Measurements from ENCODE around the gene MAK. TPM values are rescaled to one million over a fixed set of nuclear protein-coding genes. Genes with fewer than 3 reads are reported as not detected.
A peak's percentile ranks its signal among the peaks of the same experiment; 100 is the strongest.
"Not testable (repeated sequence)": the region's sequence is repeated elsewhere in the genome, so short reads cannot be mapped to it uniquely, and the experiment has no call there.

MAK gene, protein sequence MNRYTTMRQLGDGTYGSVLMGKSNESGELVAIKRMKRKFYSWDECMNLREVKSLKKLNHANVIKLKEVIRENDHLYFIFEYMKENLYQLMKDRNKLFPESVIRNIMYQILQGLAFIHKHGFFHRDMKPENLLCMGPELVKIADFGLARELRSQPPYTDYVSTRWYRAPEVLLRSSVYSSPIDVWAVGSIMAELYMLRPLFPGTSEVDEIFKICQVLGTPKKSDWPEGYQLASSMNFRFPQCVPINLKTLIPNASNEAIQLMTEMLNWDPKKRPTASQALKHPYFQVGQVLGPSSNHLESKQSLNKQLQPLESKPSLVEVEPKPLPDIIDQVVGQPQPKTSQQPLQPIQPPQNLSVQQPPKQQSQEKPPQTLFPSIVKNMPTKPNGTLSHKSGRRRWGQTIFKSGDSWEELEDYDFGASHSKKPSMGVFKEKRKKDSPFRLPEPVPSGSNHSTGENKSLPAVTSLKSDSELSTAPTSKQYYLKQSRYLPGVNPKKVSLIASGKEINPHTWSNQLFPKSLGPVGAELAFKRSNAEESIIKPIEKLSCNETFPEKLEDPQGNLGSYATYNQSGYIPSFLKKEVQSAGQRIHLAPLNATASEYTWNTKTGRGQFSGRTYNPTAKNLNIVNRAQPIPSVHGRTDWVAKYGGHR
- total RNA-seq (under 1 TPM; 0.09 to 0.17 TPM), polyA plus RNA-seq (under 1 TPM; 0.02 to 0.26 TPM)

DNA sequence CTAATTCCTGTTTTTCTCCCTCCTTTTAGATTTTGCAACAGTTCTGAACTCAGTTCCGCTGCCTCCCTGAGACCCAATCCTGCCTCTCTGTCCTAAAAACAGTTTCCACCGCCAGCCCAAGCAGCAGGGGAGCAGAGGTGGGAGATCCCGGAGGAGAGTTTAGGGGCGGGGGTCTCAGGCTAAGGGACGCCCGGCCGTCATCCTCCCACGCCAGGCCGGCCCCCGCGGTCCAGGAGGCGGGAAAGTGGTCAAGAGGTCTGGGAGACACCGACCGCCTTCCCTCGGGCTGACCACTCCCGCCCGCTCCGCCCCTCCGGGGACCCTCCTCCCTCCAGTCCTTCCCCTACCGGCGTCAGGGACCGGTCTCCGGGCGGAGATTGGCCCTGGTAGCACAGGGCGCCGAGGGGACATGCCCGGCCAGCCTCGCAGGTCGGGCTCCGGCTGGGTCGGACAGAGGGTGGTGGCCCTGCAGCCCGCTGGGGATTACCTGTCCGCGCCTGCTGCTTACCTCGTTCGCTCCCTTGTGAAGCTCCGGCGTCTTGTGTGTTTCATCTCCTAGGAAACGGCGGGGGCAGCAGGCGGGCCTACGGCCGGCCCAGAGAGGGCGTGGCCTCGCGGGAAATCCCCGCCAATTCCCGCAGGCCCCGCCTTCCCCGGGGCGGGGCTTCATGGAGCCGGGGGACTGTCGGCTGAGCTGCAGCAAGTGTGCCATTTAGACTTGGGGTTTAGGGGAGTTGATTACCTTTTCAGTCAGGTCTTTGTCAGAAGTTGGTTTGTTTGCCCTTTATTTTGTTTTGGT, at the start of gene MAK:
Gene MAK, minus strand, starts transcription at position 545 of the 799 bp plus-strand sequence. CDS start 7,891 bp downstream, outside the sequence.
- no peaks in the 10 kb centered on the region for H3K27me3 ChIP-seq (ENCODE audit: control insufficient read depth in 4 of 4, insufficient read depth in 4 of 4, low read length in 3 of 4)
- H3K4me3 ChIP-seq (ENCODE audit: low read depth in 1 of 3, low read length in 3 of 3): peak within 1 kb of the TSS; percentile 41 to 77 (median 59)
- H3K9me3 ChIP-seq (ENCODE audit: control insufficient read depth in 4 of 4, low read length in 3 of 4): no peaks in the 10 kb centered on the region
- H3K36me3 ChIP-seq (ENCODE audit: control insufficient read depth in 4 of 4, insufficient read depth in 3 of 4, low read depth in 1 of 4, low read length in 3 of 4): no peaks in the 10 kb centered on the region
- peaks cover 0 to 18% (median 7%) of the 10 kb centered on the region in 4 donors for H3K4me1 ChIP-seq (ENCODE audit: control insufficient read depth in 4 of 4, insufficient read depth in 4 of 4, low read length in 3 of 4)
- peak; percentile 93 for DNase-seq (ENCODE audit: low spot score)
- peak within 1 kb of the TSS; percentile 24 to 79 for H3K27ac ChIP-seq (ENCODE audit: low read depth in 1 of 2, low read length in 2 of 2)
- TF ChIP-seq NR2F2 (IDR thresholded peaks at IDR 0.05) (no peak), YY1 (IDR thresholded peaks at IDR 0.05) (peak; percentile 59), SP1 (IDR thresholded peaks at IDR 0.05) (peak; percentile 49), RXRA (IDR thresholded peaks at IDR 0.05) (peak in 1 of 2 donors; percentile 36), RAD21 (IDR thresholded peaks at IDR 0.05) (no peak)
- WGBS: under 1% methylated on average over 53 of the region's 53 CpGs
- peak within 1 kb of the TSS; percentile 23 to 69 for H3K9ac ChIP-seq (ENCODE audit: low read depth in 1 of 2, low read length in 2 of 2)

DNA sequence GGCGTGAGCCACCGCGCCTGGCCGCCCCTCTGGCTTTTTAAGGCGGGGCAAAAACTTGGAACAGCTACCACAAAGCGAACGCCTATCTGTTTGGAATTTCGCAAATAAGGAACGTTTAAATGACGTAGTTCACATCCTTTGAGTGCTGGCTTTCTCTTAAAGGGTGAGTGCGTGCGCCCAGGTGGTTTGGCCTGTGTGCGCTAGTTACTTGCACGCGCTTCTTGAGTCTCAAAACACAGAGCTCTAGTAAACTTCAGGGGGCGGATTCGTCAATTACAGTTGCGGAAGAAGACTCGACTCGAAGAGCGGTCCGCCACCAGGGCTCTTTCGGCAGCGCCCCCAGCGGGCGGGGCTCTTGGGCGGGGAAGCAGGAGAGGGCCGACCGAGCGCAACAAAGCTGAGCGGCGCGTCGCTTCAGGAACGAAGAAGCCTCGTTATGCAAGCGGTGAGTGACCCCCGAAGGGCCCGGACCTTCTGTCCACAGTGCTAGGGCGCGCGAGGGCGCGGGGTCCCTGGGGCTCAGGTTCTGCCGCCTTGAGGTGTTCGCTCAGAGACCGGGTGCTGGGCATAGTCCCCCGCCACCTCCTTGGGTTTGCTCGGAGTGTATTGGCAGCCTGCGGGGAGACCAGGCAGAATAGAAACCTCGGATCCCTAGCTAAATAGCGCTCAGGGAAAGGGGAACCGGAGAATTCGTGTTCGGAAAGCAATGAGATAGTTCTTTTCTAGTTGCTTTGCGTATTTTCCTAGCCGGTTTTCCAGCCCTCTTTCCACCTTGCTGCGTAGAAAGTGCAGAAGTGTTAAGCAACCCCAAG, 48.6 kb upstream of the MAK start, which contains the start of gene SYCP2L:
Gene SYCP2L, plus strand, starts transcription at position 362 of the 812 bp plus-strand sequence. Its CDS starts 75 bp downstream, at position 437.
- H3K4me3 ChIP-seq (ENCODE audit: low read depth in 1 of 3, low read length in 3 of 3): peak within 1 kb of the TSS in 2 of 3 donors; percentile 25 to 35
- H3K27ac ChIP-seq (ENCODE audit: low read depth in 1 of 2, low read length in 2 of 2): no peak within 1 kb of the TSS
- WGBS: 5% methylated on average over 58 of the region's 58 CpGs
- no peak for TF ChIP-seq EGR1 (IDR thresholded peaks at IDR 0.05; ENCODE audit: low read depth in 2 of 2)
- TF ChIP-seq RAD21 (IDR thresholded peaks at IDR 0.05): no peak
- no peak for TF ChIP-seq HNF4A (conservative IDR thresholded peaks at IDR 0.05)
- TF ChIP-seq JUND (IDR thresholded peaks at IDR 0.05): no peak
- TF ChIP-seq FOXA1 (IDR thresholded peaks at IDR 0.05): no peak
- TF ChIP-seq GABPA (IDR thresholded peaks at IDR 0.05 in 1 of 2, conservative IDR thresholded peaks at IDR 0.05 in 1 of 2): no peak
- TF ChIP-seq, protein P1, sequence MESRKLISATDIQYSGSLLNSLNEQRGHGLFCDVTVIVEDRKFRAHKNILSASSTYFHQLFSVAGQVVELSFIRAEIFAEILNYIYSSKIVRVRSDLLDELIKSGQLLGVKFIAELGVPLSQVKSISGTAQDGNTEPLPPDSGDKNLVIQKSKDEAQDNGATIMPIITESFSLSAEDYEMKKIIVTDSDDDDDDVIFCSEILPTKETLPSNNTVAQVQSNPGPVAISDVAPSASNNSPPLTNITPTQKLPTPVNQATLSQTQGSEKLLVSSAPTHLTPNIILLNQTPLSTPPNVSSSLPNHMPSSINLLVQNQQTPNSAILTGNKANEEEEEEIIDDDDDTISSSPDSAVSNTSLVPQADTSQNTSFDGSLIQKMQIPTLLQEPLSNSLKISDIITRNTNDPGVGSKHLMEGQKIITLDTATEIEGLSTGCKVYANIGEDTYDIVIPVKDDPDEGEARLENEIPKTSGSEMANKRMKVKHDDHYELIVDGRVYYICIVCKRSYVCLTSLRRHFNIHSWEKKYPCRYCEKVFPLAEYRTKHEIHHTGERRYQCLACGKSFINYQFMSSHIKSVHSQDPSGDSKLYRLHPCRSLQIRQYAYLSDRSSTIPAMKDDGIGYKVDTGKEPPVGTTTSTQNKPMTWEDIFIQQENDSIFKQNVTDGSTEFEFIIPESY (IDR thresholded peaks at IDR 0.05): no peak
- TF ChIP-seq SP1 (IDR thresholded peaks at IDR 0.05): no peak
- TF ChIP-seq, protein P2, sequence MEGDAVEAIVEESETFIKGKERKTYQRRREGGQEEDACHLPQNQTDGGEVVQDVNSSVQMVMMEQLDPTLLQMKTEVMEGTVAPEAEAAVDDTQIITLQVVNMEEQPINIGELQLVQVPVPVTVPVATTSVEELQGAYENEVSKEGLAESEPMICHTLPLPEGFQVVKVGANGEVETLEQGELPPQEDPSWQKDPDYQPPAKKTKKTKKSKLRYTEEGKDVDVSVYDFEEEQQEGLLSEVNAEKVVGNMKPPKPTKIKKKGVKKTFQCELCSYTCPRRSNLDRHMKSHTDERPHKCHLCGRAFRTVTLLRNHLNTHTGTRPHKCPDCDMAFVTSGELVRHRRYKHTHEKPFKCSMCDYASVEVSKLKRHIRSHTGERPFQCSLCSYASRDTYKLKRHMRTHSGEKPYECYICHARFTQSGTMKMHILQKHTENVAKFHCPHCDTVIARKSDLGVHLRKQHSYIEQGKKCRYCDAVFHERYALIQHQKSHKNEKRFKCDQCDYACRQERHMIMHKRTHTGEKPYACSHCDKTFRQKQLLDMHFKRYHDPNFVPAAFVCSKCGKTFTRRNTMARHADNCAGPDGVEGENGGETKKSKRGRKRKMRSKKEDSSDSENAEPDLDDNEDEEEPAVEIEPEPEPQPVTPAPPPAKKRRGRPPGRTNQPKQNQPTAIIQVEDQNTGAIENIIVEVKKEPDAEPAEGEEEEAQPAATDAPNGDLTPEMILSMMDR (IDR thresholded peaks at IDR 0.05; ENCODE audit: low read depth, low read length, missing input control): no peak
- TF ChIP-seq YY1 (IDR thresholded peaks at IDR 0.05): no peak
- TF ChIP-seq NR2F2 (IDR thresholded peaks at IDR 0.05): no peak
- TF ChIP-seq, protein P3, sequence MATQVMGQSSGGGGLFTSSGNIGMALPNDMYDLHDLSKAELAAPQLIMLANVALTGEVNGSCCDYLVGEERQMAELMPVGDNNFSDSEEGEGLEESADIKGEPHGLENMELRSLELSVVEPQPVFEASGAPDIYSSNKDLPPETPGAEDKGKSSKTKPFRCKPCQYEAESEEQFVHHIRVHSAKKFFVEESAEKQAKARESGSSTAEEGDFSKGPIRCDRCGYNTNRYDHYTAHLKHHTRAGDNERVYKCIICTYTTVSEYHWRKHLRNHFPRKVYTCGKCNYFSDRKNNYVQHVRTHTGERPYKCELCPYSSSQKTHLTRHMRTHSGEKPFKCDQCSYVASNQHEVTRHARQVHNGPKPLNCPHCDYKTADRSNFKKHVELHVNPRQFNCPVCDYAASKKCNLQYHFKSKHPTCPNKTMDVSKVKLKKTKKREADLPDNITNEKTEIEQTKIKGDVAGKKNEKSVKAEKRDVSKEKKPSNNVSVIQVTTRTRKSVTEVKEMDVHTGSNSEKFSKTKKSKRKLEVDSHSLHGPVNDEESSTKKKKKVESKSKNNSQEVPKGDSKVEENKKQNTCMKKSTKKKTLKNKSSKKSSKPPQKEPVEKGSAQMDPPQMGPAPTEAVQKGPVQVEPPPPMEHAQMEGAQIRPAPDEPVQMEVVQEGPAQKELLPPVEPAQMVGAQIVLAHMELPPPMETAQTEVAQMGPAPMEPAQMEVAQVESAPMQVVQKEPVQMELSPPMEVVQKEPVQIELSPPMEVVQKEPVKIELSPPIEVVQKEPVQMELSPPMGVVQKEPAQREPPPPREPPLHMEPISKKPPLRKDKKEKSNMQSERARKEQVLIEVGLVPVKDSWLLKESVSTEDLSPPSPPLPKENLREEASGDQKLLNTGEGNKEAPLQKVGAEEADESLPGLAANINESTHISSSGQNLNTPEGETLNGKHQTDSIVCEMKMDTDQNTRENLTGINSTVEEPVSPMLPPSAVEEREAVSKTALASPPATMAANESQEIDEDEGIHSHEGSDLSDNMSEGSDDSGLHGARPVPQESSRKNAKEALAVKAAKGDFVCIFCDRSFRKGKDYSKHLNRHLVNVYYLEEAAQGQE (IDR thresholded peaks at IDR 0.05): no peak
- no peak for TF ChIP-seq RXRA (IDR thresholded peaks at IDR 0.05)
- H3K9ac ChIP-seq (ENCODE audit: low read depth in 1 of 2, low read length in 2 of 2): no peak within 1 kb of the TSS
- no peaks in the 10 kb centered on the region for H3K9me3 ChIP-seq (ENCODE audit: control insufficient read depth in 4 of 4, low read length in 3 of 4)
- peak; percentile 42 for DNase-seq (ENCODE audit: low spot score)
- peaks cover 5 to 19% (median 8%) of the 10 kb centered on the region in 4 donors for H3K27me3 ChIP-seq (ENCODE audit: control insufficient read depth in 4 of 4, insufficient read depth in 4 of 4, low read length in 3 of 4)
- H3K36me3 ChIP-seq (ENCODE audit: control insufficient read depth in 4 of 4, insufficient read depth in 3 of 4, low read depth in 1 of 4, low read length in 3 of 4): no peaks in the 10 kb centered on the region
- peaks cover 6 to 12% (median 8%) of the 10 kb centered on the region in 4 donors for H3K4me1 ChIP-seq (ENCODE audit: control insufficient read depth in 4 of 4, insufficient read depth in 4 of 4, low read length in 3 of 4)

DNA sequence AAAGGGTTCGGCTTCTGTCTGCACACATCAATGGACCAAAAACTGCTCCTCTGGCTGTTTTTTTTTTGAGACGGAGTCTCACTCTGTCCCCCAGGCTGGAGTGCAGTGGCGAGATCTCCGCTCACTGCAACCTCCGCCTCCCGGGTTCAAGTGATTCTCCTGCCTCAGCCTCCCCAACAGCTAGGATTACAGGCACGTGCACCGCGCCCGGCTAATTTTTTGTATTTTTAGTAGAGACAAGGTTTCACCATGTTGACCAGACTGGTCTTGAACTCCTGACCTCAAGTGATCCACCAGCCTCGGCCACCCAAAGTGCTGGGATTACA, 48.0 kb upstream of the MAK start:
- peaks cover 6 to 16% (median 10%) of the 10 kb centered on the region in 4 donors for H3K4me1 ChIP-seq (ENCODE audit: control insufficient read depth in 4 of 4, insufficient read depth in 4 of 4, low read length in 3 of 4)
- peaks cover 8 to 19% (median 9%) of the 10 kb centered on the region in 4 donors for H3K27me3 ChIP-seq (ENCODE audit: control insufficient read depth in 4 of 4, insufficient read depth in 4 of 4, low read length in 3 of 4)
- not testable (repeated sequence) for H3K9me3 ChIP-seq (ENCODE audit: control insufficient read depth in 4 of 4, low read length in 3 of 4); H3K36me3 ChIP-seq (ENCODE audit: control insufficient read depth in 4 of 4, insufficient read depth in 3 of 4, low read depth in 1 of 4, low read length in 3 of 4); DNase-seq (ENCODE audit: low spot score); H3K9ac ChIP-seq (ENCODE audit: low read depth in 1 of 2, low read length in 2 of 2); H3K27ac ChIP-seq (ENCODE audit: low read depth in 1 of 2, low read length in 2 of 2)
- 25% methylated on average over 11 of the region's 11 CpGs for WGBS
- peak overlapping the region in 1 of 3 donors; percentile 25 for H3K4me3 ChIP-seq (ENCODE audit: low read depth in 1 of 3, low read length in 3 of 3)

Measured in liver (tissue), 9 donors.